ENCODE measurements around the gene GALNT11. TPM values are rescaled to one million over a fixed set of nuclear protein-coding genes. Genes with fewer than 3 reads are reported as not detected.

Gene GALNT11
- total RNA-seq (10 to 100 TPM; 19.3 to 28.4 (median 22.9) TPM), polyA plus RNA-seq (10 to 100 TPM; 13.2 to 14.8 TPM)
- long read RNA-seq, donor 1, transcript GALNT11-205 (12 exons, 2,727 nt) = major isoform, 28 of 45 reads
- long read RNA-seq, donor 1, partial matches to known transcripts = 8 of 45 reads
- long read RNA-seq, donor 1, other reads (novel, unspliced or antisense) = 9 of 45 reads
- long read RNA-seq, donor 2, transcript GALNT11-205 (12 exons, 2,727 nt) = major isoform, 32 of 47 reads
- long read RNA-seq, donor 2, partial matches to known transcripts = 6 of 47 reads
- long read RNA-seq, donor 2, other reads (novel, unspliced or antisense) = 9 of 47 reads
- long read RNA-seq, donor 3, transcript GALNT11-205 (12 exons, 2,727 nt) = major isoform, 46 of 76 reads
- long read RNA-seq, donor 3, partial matches to known transcripts = 16 of 76 reads
- long read RNA-seq, donor 3, other reads (novel, unspliced or antisense) = 14 of 76 reads

DNA sequence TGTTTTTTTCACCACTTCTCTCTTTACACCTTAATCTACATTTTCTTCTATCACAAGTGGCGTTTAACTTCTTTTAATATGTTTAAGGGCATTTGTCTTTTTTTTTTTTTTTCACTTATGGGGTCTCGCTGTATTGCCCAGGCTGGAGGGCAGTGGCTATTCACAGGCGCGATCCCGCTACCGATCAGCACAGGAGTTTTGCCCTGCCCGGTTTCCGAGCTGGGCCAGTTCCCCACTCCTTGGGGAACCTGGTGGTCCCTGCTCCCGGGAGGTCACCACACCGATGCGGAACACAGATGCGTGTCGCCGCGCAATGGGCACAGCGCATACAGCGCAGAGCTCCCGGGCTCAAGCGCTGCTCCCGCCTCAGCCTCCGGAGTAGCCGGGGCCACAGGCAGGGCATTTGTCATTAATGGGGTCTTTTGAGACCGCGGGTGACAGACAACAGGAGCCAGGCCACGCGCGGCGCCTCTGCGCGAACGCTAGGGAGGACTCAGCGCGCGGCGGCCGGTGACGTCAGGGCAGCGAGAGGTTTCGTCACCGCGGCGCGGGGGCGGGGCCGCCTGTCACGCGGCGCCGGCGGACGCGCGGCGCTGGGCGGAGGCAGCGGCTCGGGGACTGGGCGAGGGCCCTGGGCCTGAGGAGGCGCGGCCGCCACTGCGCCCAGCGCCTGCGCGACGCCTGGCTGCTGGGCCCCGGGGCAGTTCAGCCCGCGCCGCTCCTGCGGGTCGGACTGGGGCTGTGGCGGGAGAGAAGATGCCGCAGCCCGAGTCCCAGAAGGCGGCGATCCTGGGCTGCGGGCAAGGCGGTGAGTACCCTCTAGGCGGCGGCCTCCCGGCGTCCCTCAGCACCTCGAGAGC, at the start of gene GALNT11:
Gene GALNT11 (plus strand): TSS at position 598 of the 860 bp plus-strand sequence. CDS start 68,554 bp downstream, outside the sequence.
- H3K4me3 ChIP-seq = peak within 1 kb of the TSS; percentile 64 to 96 (median 86)
- DNase-seq = peak; percentile 79 to 89
- WGBS, 2 donors = 4% methylated on average over 67 to 84 of the region's 84 CpGs
- H3K36me3 ChIP-seq = peaks cover 0 to 20% (median 7%) of the 10 kb centered on the region in 9 donors
- H3K27me3 ChIP-seq = no peaks in the 10 kb centered on the region
- TF ChIP-seq, protein P1, sequence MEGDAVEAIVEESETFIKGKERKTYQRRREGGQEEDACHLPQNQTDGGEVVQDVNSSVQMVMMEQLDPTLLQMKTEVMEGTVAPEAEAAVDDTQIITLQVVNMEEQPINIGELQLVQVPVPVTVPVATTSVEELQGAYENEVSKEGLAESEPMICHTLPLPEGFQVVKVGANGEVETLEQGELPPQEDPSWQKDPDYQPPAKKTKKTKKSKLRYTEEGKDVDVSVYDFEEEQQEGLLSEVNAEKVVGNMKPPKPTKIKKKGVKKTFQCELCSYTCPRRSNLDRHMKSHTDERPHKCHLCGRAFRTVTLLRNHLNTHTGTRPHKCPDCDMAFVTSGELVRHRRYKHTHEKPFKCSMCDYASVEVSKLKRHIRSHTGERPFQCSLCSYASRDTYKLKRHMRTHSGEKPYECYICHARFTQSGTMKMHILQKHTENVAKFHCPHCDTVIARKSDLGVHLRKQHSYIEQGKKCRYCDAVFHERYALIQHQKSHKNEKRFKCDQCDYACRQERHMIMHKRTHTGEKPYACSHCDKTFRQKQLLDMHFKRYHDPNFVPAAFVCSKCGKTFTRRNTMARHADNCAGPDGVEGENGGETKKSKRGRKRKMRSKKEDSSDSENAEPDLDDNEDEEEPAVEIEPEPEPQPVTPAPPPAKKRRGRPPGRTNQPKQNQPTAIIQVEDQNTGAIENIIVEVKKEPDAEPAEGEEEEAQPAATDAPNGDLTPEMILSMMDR (IDR thresholded peaks at IDR 0.05) = peak in 5 of 9 donors; percentile 25 to 58 (median 40)
- peak within 1 kb of the TSS in 9 of 10 donors; percentile 82 to 94 (median 87) for H3K27ac ChIP-seq
- ATAC-seq = peak; percentile 96 to 100 (median 98)
- H3K9me3 ChIP-seq = no peaks in the 10 kb centered on the region
- intact Hi-C loops (cut with DNase I) = loop anchor here in 2 of 10 donors (5.0 to 10.0 kb wide), 2 partner anchors 119 to 148 kb away; partner anchors contain the start of gene PRKAG2 (in 1 of the 2)
- peaks cover 0 to 23% (median 13%) of the 10 kb centered on the region in 9 donors for H3K4me1 ChIP-seq

DNA sequence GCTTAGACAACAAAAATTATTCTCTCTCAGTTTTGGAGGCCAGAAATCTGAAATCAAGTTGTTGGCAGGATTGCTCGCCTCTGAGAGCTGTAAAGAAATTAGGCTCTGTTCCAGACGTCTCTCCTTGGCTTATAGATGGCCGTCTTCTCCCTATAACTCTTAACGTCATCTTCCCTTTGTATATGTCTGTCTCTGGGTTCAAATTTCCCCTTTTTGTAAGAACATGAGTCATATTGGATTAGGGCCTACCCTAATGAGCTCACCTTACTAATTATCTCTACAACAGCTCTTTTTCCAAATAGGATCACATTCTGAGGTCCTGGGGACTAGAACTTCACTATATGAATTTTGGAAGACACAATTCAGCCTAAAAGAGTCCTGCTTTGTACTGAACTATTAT, 46.9 kb upstream of the GALNT11 start:
- H3K9me3 ChIP-seq = no peaks in the 10 kb centered on the region
- H3K27ac ChIP-seq = no peak overlapping the region
- H3K4me3 ChIP-seq = no peak overlapping the region
- H3K36me3 ChIP-seq = no peaks in the 10 kb centered on the region
- intact Hi-C loops (cut with DNase I) = no loop called here
- 72 to 82% methylated on average over 4 of the region's 4 CpGs for WGBS, 2 donors
- H3K27me3 ChIP-seq = no peaks in the 10 kb centered on the region
- TF ChIP-seq, protein P1 (IDR thresholded peaks at IDR 0.05) = no peak
- H3K4me1 ChIP-seq = no peaks in the 10 kb centered on the region
- DNase-seq (no peak), ATAC-seq (no peak)

DNA sequence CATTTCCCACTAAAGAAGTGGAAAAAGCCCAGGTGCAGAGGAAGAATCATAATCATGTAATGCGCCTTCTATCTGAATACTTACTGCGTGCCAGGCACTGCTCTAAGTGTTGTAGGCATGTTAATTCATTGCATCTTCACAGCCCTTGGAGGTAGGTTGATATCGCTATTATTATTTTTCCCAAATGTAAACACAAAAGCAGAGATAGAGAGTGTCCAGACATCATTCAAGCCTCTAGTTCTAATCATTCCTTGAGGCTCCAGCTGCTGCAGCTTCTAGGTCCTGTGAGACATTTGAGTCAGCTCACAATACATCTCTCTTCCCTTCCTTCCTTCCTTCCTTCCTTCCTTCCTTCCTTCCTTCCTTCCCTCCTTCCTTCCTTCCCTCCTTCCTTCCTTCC, 44.3 kb upstream of the GALNT11 start:
- TF ChIP-seq, protein P1 (IDR thresholded peaks at IDR 0.05) = no peak
- Histone ChIP-seq H3K27ac (no peak overlapping the region), H3K4me1 (no peaks in the 10 kb centered on the region), H3K4me3 (no peak overlapping the region), H3K9me3 (no peaks in the 10 kb centered on the region), H3K27me3 (no peaks in the 10 kb centered on the region), H3K36me3 (no peaks in the 10 kb centered on the region)
- DNase-seq (no peak), ATAC-seq (no peak)
- intact Hi-C loops (cut with DNase I) = no loop called here
- 76 to 79% methylated on average over 3 of the region's 3 CpGs for WGBS, 2 donors

DNA sequence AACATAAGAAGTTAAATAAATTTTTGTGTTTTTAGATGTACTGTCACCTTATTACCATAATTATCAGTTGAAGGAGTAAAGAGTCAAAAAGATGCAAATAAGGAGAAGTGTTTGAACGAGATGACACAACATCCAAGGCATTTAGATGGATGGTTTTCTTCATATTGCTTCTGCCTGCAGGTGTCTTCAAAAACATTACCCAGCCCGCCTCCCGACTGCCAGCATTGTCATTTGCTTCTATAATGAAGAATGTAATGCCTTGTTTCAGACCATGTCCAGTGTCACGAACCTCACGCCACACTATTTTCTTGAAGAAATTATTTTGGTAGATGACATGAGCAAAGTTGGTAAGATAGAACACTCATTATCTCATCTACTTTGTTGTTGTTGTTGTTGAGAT, 42.7 kb upstream of the GALNT11 start:
- TF ChIP-seq, protein P1 (IDR thresholded peaks at IDR 0.05) = no peak
- intact Hi-C loops (cut with DNase I) = no loop called here
- WGBS, 2 donors = 79 to 84% methylated on average over 5 of the region's 5 CpGs
- DNase-seq (no peak), ATAC-seq (no peak)
- Histone ChIP-seq H3K36me3 (no peaks in the 10 kb centered on the region), H3K4me3 (no peak overlapping the region), H3K4me1 (peaks cover 0 to 7% (median 0%) of the 10 kb centered on the region in 9 donors), H3K27me3 (no peaks in the 10 kb centered on the region), H3K9me3 (no peaks in the 10 kb centered on the region), H3K27ac (no peak overlapping the region)
